HT-29 (cell line): ENCODE measurements around the gene METAP1D. TPM values are rescaled to one million over a fixed set of nuclear protein-coding genes. Genes with fewer than 3 reads are reported as not detected.
"Not testable (repeated sequence)": the region's sequence is repeated elsewhere in the genome, so short reads cannot be mapped to it uniquely, and the experiment has no call there.

Experiments
- DNase-seq: peaks from one replicate; pipeline ENCODE4 v3.0.0-alpha.2; 2015; ENCODE audit warnings: low spot score
- total RNA-seq: library from RNA; depleted of rRNA; stranded (reverse); fragments of >200 nt; shearing (Covaris generic); gene quantifications from 2 replicates; pipeline ENCODE4 v1.2.3, GENCODE V29; 2014

The METAP1D gene
- total RNA-seq, 1 experiment from 2014 or later, result 8.5 TPM

DNA sequence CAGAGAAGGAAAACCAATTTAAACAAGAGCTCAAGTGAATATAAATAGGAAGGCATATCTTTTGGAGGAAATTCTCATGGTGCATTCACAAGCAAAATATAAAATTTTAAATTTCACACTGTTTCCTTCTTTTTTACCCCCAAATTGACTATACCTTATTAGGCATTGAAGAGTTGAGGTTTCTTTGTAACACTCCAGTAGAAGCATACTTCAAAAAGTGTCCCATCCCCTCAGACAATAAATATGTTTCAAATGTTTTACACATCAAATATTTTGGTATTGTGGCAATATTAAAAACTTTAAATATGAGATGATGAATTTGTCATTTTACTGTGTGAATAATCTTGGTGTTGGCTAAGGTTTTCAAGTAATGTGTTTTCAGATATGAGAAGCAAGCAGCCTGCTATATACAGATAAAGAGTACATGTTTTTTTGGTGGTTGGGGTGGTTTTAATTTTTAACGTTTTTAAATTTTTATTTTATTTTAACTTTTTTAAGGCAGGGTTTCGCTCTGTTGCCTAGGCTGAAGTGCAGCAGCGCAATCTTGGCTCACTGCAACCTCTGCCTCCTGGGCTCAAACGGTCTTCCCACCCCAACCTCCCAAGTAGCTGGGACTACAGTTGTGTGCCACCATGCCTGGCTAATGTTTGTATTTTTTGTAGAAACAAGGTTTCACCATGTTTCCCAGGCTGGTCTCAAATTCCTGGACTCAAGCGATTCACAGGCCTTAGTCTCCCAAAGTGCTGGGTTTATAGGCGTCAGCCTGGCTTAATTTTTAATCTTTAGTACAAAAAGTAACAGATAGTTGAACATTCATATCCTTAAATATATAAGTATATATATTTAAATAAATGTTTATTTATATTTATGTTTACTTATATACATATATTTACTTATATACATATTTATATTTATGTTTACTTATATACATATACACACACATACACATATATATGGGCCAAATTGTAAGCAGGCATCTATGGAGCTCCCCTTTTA, 49.1 kb downstream of the METAP1D start:
- DNase-seq, result no peak

- DNase-seq, result no peak
Measured at GRCh38 chr2:172049567-172050120, 49.9 kb downstream of the METAP1D start.

- no peak for DNase-seq
Measured at GRCh38 chr2:172050479-172051125, 50.8 kb downstream of the METAP1D start.

DNA sequence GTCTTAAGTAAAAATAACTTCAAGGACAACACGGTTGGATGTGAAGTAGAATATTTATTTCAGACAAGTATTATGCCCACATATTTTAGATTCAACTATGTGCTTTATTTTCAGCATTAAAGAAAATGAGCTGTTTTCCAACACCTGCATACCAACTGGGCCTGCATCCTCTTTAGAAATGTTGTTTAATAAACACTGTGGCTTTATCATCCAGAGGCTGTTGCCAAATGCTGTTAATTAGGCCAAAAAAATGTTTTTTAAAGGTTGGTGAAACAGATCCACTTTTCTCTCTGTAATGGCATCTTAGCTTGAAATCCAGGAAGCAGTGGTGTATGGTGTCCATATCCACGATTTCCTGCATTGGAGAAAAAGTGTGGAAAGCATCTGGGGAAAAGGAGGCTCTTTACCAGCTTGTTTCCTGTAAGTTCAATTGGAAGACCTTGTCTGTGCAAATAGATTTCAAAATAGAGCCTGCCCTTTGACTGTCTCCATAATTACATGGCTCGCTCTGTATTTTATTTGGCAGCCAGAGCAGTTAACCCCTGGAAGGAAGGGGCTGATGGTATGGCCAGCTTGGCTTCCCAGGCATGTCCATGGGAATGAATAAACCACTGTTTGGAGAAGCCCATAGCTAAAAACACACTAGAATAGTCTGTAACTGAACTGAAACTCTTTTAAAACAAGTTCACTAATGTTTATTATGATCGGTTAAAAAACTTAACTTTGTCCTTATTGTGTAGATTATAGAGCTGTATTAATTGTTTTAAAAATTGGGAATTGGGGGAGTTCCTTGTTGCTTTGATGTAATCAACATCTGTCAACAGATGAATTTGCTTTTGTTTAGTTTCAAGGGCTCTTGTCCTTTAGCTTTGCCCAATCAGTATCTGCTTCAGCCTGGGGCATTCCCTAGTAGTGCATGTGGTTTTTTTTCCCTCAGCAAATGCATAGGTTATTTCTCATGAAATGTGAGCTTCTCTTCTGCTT, 52.5 kb downstream of the METAP1D start:
- no peak for DNase-seq

GRCh38 chr2:172053486-172053885, 53.7 kb downstream of the METAP1D start:
- no peak for DNase-seq

GRCh38 chr2:172056293-172056692, 56.5 kb downstream of the METAP1D start:
- DNase-seq, result no peak

DNA sequence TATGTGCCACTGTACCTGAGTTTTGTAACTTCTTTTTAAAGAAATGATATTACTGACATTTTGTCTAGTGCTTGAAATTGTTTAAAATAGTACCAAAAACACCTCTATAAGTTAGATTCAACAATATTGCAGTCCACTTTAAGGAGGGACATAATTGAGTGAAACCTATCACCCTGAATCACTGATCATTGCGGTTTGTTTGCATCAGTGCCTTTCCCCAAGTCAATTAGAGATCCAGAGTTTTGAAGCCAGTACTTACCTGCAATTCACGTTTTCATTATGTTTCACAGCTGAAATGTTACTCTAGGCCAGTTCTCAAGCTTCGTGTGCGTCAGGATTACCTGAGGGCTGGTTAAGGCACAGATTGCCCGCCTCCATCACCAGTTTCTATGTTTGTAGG, 58.9 kb downstream of the METAP1D start:
- DNase-seq, result no peak

DNA sequence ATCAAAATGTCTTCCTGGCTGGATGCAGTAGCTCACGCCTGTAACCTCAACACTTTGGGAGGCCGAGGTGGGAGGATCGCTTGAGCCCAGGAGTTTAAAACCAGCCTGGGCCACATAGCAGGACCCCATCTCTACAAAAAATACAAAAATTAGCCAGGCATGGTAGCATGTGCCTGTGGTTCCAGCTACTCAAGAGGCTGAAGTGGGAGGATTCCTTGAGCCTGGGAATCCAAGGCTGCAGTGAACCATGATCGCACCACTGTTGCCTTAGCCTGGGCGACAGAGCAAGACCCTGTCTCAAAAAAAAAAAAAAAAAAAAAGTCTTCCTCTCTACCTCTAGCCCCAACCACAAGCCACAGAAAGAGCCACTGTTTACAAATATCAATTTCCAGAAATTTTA, 60.4 kb downstream of the METAP1D start:
- not testable (repeated sequence) for DNase-seq

GRCh38 chr2:172062402-172063004, 62.8 kb downstream of the METAP1D start:
- DNase-seq, result no peak

DNA sequence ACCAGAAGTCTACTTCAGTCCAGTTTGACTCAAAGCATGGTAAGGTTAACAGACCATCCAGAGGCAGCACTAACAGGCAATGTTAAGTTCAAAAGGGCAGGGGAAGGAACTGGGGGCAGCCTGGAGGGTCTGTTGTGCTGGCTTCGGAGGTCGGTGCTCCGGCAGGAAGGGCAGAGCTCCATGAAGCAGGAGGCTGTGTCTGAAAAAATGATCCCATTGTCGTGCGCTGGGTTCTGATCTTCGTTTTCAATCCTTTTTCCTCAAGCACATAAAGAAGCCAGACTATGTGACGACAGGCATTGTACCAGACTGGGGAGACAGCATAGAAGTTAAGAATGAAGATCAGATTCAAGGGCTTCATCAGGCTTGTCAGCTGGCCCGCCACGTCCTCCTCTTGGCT, 63.7 kb downstream of the METAP1D start:
- DNase-seq, result no peak

- DNase-seq, result no peak
Measured at GRCh38 chr2:172065111-172065510, 65.4 kb downstream of the METAP1D start.

GRCh38 chr2:172066394-172066886, 66.7 kb downstream of the METAP1D start:
- DNase-seq, result no peak

GRCh38 chr2:172067905-172068304, 68.2 kb downstream of the METAP1D start:
- not testable (repeated sequence) for DNase-seq

DNA sequence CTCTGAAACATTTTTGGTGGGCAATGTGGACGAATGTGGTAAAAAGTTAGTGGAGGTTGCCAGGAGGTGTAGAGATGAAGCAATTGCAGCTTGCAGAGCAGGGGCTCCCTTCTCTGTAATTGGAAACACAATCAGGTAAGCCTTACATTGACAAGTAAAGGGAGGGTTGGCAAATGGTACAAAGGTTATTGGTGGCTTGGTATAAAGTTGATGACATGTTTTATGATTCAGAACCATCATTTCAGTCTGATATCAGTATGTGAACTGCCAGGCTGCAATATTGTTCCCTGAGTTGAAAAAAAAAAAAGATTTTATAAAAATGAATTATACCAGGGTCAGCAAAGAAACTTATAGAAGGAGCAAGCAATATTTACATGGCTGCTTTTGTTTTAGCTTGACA, 71.2 kb downstream of the METAP1D start:
- no peak for DNase-seq

- DNase-seq, result no peak
Measured at GRCh38 chr2:172072303-172072702, 72.5 kb downstream of the METAP1D start.

GRCh38 chr2:172072706-172073105, 73.0 kb downstream of the METAP1D start:
- DNase-seq, result no peak

DNA sequence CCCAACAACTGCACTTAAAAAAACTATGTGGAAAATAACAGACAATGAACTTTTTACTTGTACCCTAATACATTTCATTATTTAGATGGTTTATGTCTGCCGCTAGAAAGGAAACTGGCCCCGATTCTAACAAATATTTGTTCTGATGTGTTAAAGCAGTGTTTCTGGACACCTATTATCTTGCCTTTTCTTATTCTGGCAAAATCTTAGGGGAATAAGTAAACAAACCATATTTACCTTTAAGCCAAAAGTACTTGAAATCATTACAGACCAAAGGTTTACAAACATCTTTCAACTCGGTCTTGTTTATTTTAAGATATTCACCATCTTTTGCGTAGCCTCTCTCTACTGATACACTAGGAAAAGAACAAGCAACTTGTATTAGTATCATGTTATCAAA, 73.8 kb downstream of the METAP1D start:
- no peak for DNase-seq

- no peak for DNase-seq
Measured at GRCh38 chr2:172074254-172074653, 74.5 kb downstream of the METAP1D start.

GRCh38 chr2:172079416-172079815, 79.7 kb downstream of the METAP1D start:
- no peak for DNase-seq

DNA sequence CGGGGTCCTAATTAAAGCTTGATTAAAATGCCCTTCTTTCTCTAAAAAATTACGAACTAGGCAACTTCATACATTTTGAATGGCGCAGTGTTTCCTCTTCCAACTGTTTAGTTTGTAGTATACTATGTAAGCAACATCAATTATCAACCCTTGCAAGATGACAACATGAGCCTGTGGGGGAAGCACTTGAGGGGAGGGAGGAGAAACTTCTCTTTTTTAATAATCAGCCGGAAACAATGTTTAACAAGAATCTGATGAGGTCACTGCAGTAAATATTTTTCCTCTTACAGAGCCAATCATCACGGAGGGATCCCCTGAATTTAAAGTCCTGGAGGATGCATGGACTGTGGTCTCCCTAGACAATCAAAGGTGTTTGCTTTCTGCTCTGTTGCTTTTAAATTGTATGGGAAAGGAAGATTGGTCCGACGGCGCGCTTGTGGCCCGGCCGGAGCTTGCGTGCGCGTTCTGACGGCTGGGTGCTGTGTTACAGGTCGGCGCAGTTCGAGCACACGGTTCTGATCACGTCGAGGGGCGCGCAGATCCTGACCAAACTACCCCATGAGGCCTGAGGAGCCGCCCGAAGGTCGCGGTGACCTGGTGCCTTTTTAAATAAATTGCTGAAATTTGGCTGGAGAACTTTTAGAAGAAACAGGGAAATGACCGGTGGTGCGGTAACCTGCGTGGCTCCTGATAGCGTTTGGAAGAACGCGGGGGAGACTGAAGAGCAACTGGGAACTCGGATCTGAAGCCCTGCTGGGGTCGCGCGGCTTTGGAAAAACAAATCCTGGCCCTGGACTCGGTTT, 80.3 kb downstream of the METAP1D start:
- no peak for DNase-seq
